ENCODE results near the gene PIK3AP1. TPM values are rescaled to one million over a fixed set of nuclear protein-coding genes. Genes with fewer than 3 reads are reported as not detected.
"Not testable (repeated sequence)": the region's sequence is repeated elsewhere in the genome, so short reads cannot be mapped to it uniquely, and the experiment has no call there.

The PIK3AP1 gene
- total RNA-seq, 1 donor from 2014 or later, result 0.49 TPM

DNA sequence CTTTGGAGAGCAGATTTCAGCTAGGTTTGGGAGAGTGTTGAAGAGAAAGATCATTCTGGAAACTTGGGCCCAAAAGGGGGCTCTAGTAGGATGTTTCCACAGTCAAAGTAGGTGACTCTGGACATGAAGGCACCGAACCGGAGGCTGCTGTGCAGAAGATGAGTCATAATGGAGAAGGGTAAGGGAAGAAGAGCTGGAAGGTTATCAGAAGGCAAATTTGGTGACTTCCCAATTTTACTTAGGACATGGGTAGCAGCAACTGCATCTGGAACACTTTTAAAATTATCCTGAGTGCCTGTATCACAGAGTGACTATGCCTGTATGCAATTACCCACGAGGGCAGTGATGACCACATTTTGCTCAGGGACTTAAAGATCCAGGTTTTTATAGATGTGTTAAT is 38.8 kb downstream of the PIK3AP1 start:
- no peaks in the 10 kb centered on the region for H3K36me3 Mint-ChIP-seq (ENCODE audit: unreplicated experiment)
- H3K27me3 Mint-ChIP-seq (ENCODE audit: unreplicated experiment), result no peaks in the 10 kb centered on the region
- no peaks in the 10 kb centered on the region for H3K9me3 Mint-ChIP-seq (ENCODE audit: unreplicated experiment)
- H3K4me1 Mint-ChIP-seq (ENCODE audit: low read depth, unreplicated experiment), result no peaks in the 10 kb centered on the region
- no peak overlapping the region for H3K4me3 Mint-ChIP-seq (ENCODE audit: unreplicated experiment)
- no peak for DNase-seq
- TF ChIP-seq, protein P1, sequence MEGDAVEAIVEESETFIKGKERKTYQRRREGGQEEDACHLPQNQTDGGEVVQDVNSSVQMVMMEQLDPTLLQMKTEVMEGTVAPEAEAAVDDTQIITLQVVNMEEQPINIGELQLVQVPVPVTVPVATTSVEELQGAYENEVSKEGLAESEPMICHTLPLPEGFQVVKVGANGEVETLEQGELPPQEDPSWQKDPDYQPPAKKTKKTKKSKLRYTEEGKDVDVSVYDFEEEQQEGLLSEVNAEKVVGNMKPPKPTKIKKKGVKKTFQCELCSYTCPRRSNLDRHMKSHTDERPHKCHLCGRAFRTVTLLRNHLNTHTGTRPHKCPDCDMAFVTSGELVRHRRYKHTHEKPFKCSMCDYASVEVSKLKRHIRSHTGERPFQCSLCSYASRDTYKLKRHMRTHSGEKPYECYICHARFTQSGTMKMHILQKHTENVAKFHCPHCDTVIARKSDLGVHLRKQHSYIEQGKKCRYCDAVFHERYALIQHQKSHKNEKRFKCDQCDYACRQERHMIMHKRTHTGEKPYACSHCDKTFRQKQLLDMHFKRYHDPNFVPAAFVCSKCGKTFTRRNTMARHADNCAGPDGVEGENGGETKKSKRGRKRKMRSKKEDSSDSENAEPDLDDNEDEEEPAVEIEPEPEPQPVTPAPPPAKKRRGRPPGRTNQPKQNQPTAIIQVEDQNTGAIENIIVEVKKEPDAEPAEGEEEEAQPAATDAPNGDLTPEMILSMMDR (IDR thresholded peaks at IDR 0.05; ENCODE audit: partially characterized antibody, unreplicated experiment), result no peak
- no peak overlapping the region for H3K27ac Mint-ChIP-seq (ENCODE audit: unreplicated experiment)

DNA sequence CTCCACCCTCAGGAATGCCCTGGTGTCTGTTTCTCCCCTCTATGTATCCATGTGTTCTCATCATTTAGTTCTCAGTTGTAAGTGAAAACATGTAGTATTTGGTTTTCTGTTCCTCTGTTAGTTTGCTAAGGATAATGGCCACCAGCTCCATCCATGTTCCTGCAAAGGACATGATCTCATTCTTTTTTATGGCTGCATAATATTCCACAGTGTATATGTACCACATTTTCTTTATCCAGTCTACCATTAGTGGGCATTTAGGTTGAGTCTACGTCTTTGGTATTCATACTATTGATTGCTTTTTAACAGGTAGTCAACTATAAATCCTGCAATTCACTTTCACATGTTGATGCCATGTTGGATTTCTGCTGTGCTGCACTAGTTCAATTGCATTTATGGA is 39.9 kb downstream of the PIK3AP1 start:
- not testable (repeated sequence) for H3K4me1 Mint-ChIP-seq (ENCODE audit: low read depth, unreplicated experiment); H3K36me3 Mint-ChIP-seq (ENCODE audit: unreplicated experiment); DNase-seq; H3K4me3 Mint-ChIP-seq (ENCODE audit: unreplicated experiment); H3K27me3 Mint-ChIP-seq (ENCODE audit: unreplicated experiment); H3K9me3 Mint-ChIP-seq (ENCODE audit: unreplicated experiment); H3K27ac Mint-ChIP-seq (ENCODE audit: unreplicated experiment)

DNA sequence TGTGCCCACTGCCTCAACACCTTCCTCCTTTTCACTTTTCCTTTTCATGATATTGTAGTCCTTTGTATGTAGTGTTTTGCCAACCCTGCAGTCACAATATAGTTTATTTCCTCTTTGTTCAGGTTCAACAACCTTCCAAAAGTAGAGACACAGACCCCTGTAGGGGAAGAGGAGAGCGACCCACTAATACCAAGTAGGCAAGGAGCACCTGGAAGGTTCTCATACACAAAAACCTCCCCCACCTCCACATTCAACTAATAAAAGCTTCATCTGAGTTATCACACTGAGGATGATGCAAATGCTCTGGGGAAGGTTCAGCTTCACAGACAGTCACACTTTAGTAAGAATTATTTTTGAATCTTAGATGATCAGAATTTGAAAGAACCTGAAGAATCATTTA is 41.6 kb downstream of the PIK3AP1 start:
- H3K4me1 Mint-ChIP-seq (ENCODE audit: low read depth, unreplicated experiment), result peaks cover 1% of the 10 kb centered on the region
- H3K27ac Mint-ChIP-seq (ENCODE audit: unreplicated experiment), result no peak overlapping the region
- H3K27me3 Mint-ChIP-seq (ENCODE audit: unreplicated experiment), result no peaks in the 10 kb centered on the region
- no peak overlapping the region for H3K4me3 Mint-ChIP-seq (ENCODE audit: unreplicated experiment)
- no peak for DNase-seq
- TF ChIP-seq, protein P1 (IDR thresholded peaks at IDR 0.05; ENCODE audit: partially characterized antibody, unreplicated experiment), result no peak
- no peaks in the 10 kb centered on the region for H3K36me3 Mint-ChIP-seq (ENCODE audit: unreplicated experiment)
- no peaks in the 10 kb centered on the region for H3K9me3 Mint-ChIP-seq (ENCODE audit: unreplicated experiment)

DNA sequence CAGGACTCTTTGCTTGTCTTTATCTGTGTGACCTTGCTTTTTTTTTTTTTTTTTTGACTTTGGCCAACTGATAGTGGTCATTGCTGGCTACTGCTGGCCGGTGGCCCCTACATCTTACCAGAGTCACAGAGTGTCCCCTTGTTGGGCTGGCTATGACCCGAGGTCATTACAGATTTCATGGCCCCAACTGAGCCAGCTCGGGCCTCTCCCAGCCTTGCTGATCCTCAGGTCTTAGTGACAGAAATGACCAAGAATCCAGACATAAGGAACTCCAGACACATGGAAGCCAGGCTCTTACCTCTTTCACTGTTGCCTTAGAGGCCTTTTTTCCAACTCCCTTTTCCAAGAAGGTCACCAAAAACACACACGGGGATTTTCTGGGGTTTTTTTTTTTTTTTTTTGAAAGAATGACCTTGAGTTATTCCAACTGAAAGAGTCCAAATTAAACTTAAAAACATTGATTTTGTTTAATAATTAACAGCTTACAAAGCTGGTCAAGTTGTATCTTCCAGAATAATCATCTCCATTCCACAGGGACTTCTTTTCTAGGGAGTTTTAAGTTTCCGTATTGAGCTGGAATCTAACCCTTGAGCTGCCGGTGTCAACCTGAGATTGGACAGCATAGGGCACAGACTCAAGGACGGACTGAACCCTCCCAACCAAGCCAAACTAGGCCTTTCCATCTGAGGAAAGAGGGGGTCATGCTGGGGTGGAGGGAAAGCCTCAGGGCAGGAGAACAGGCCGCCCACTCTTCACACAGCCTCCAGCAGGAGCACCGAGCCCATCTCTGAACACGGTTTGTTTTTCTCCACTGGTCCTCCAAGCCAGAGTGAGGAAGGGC is 43.8 kb downstream of the PIK3AP1 start:
- Mint-ChIP-seq H3K4me3 (ENCODE audit: unreplicated experiment) (no peak overlapping the region), H3K27ac (ENCODE audit: unreplicated experiment) (no peak overlapping the region), H3K27me3 (ENCODE audit: unreplicated experiment) (no peaks in the 10 kb centered on the region), H3K36me3 (ENCODE audit: unreplicated experiment) (no peaks in the 10 kb centered on the region), H3K9me3 (ENCODE audit: unreplicated experiment) (no peaks in the 10 kb centered on the region), H3K4me1 (ENCODE audit: low read depth, unreplicated experiment) (peaks cover 1% of the 10 kb centered on the region)
- no peak for DNase-seq
- TF ChIP-seq, protein P1 (IDR thresholded peaks at IDR 0.05; ENCODE audit: partially characterized antibody, unreplicated experiment), result no peak

GRCh38 chr10:96675846-96676245 is 44.5 kb downstream of the PIK3AP1 start:
- TF ChIP-seq, protein P1 (IDR thresholded peaks at IDR 0.05; ENCODE audit: partially characterized antibody, unreplicated experiment), result no peak
- Mint-ChIP-seq H3K27ac (ENCODE audit: unreplicated experiment) (no peak overlapping the region), H3K27me3 (ENCODE audit: unreplicated experiment) (no peaks in the 10 kb centered on the region), H3K4me1 (ENCODE audit: low read depth, unreplicated experiment) (peaks cover 1% of the 10 kb centered on the region), H3K4me3 (ENCODE audit: unreplicated experiment) (no peak overlapping the region), H3K9me3 (ENCODE audit: unreplicated experiment) (no peaks in the 10 kb centered on the region), H3K36me3 (ENCODE audit: unreplicated experiment) (no peaks in the 10 kb centered on the region)
- no peak for DNase-seq

Data from glutamatergic neuron (in vitro differentiated cells).